Measurements from ENCODE around the gene APEX2.
"Not testable (repeated sequence)": the region's sequence is repeated elsewhere in the genome, so short reads cannot be mapped to it uniquely, and the experiment has no call there.

The APEX2 gene

DNA sequence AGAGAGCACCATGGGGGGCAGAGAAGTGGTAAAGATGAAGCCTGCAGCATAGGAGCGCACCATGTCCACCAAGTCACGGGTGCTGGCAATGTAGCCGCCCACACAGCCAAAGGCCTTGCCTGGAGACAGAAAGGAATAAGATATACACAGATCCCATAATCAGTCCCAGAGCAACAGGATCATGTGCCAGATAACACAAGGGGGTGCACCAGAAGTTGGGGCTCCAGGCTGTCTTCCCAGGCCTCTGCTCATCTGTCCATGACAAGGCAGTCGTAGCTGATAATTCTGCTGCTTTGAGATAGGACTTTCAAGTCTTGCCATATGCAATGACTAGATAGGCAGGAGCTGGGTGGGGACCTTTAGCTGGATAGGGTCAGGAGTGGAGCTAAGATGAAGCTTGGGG is 14.7 kb downstream of the APEX2 start:
- no peak for DNase-seq

DNA sequence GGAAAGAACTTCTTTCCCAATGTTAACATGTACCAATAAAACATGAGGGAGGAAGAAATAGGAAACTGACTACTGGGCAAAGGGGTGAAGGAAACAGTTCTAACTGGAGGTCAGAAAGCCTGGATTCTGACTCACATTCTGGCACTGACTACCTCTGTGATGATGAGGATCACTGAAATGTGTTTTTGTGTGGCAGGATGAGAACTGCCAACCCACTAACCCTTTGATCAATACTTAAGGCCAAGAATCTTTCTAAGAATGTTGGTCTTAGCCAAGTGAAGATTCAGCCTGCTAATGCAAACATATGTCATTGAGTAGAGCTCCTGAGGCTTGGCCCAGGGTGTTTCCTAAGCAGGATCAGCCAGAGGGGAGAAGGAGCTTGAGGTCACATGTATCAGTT is 26.0 kb downstream of the APEX2 start:
- no peak for DNase-seq

DNA sequence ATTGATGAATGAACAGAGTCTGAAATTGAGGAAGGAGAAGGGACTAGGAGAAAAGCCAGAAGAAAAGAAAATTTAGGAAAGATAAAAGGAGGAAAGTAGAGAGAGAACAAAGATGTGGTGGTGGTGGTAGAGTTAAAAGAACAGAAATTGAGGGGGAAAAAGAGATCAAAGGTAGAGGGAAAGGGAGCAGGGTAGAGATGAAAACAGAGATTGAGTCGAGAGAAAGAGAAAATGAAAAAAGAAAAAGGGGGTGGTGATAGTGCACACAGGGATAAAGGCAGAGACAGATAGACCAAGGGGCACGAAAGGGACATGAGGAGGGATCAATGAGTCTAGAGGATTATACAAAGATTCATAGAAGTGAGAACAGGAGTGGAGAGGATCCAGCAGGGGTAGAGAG is 26.7 kb downstream of the APEX2 start:
- no peak for DNase-seq

GRCh38 chrX:55028040-55028439 is 27.9 kb downstream of the APEX2 start:
- DNase-seq = no peak

DNA sequence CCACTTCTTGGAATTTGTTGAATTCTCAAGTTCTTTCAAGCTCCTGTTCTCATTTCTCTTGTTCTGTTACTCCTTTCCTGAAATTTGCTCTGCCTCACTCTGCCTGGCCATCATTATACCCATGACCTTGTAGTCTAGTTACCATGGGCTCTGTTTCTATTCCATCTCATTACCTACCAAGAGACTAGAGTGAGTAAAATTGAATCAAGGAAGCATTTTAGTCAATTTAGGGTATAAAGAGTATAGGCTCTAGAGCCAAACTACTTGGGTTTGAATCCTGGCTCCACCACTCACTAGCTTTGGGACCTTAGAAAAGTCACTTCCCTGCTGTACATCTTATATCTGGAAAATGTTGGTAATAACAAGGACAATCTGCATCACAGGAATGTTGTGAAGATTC is 28.4 kb downstream of the APEX2 start:
- no peak for DNase-seq

DNA sequence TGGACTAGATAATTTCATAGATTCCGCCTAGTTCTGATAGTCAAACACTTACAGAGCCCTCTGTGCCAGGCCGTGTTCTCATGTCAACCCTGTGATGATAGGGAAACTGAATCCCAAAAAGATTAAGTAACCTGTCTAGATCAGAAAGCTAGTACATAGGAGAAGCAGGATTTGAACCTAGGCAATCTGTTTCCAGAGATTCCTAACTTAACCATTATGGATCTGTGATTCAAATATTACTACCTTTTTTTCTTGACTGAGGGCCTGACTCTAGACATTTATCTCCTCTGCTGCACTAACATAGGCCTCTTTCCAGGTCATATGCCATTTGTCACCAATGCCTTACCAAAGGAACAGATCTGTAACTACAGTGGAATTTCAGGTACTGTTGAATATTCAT is 29.1 kb downstream of the APEX2 start:
- no peak for DNase-seq

- no peak for DNase-seq
Measured at GRCh38 chrX:55030271-55031205, 30.4 kb downstream of the APEX2 start, which contains the start of gene ALAS2. Gene ALAS2 (minus strand): TSS chrX:55030977. CDS start chrX:55026000, 4,977 bp downstream.

DNA sequence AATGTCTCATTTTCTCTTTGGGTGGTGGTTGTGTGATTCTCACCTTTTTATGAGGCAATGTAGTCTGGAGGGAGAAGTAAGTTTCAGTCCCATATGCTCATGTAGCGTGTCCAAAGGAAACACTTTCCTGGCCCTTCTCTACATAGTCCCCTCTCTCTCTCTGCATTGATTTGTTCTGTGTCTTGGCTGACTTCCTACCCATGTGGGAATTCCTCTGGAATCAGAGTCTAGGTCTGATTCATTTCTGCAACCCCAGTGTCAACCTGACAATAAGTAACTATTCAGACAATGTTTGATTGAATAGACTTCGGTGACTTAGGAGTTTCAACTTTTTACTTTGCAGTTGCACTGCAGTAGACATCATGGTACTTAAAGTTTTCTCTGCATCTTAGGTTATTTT is 33.3 kb downstream of the APEX2 start:
- no peak for DNase-seq

GRCh38 chrX:55039471-55039870 is 39.3 kb downstream of the APEX2 start:
- no peak for DNase-seq

- no peak for DNase-seq
Measured at GRCh38 chrX:55041514-55041913, 41.4 kb downstream of the APEX2 start.

- DNase-seq = not testable (repeated sequence)
Measured at GRCh38 chrX:55050599-55050998, 50.4 kb downstream of the APEX2 start.

DNA sequence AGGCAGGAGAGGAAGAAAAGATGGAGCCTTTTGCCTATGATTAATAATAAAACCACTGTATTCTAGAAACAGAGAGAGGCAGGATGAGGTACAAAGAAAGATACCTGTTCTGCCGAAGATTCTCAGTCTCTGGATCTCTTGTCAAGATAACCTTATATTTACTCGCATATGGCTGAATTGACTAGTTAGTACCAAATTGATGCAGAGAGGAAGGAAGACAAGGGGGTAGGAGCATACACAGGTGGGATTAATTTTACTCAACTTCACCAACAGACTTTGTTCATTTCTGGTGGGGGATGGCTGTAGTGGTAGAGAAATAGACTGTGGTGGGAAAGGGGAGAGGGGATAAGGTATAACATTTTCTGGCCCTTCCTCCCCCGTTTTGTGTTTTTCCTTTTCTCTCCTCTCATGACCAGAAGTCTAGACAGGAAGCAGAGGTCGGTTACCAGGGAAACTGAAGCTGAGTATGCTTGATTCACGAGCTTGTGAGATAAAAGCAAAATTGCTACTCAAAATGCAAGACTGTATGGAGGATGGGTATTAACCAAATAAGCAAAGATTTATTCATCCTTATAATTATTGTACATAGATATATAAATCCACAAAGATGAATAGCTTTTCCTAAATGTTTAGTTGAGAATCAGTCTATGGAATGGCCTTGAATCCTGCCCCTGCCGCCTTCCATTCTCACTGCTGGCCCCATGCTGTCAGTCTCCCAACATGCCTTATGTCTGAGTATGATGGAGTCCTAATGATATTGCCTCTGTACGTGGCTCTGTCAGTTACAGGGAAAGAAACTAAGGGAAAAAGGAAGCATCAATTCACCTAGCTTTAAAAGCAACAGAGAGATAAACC is 56.9 kb downstream of the APEX2 start:
- peak; percentile 40 for DNase-seq

DNA sequence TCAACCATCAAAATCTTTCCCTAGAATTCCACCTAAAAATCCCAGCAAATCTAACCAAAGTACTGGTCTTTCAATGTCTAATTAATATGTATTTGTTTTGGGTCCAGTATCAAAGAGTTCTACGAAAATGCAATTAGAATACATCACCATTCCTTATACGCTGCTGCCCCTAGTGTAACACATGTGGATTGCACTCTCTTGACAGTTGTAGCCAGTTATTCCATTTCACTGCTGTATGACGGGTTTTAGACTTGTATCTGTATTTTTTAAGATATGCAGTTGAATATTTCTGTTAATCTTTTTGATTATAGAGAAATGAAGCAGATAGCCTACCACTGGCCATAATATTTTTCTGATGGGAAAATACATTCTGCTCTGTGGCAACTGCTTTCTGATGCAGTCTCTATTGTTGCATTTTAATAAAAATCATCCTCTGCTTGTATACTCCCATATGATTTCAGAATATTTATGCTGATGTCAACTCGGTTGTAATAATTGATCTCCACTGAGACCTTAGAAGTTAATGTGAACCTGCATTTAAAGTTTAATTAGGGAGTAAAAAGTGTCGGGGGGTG is 57.6 kb downstream of the APEX2 start:
- peak; percentile 5 for DNase-seq

Data from fibroblast of skin of abdomen (primary cell).